Cardiac muscle cell (in vitro differentiated cells and primary cell): ENCODE results near the gene DBF4B. TPM values are rescaled to one million over a fixed set of nuclear protein-coding genes. Genes with fewer than 3 reads are reported as not detected.

Source experiments
- DNase-seq, 2 donors: peaks; one replicate each; pipeline versions ENCODE4 v3.0.0 to v3.0.0-alpha.2; 2010 to 2017; ENCODE audit warnings: low read depth in 1 of 2, low spot score in 1 of 2
- H3K27ac ChIP-seq: fragments of 200-600 bp; sonication (generic); 2 replicates; pipeline ENCODE4 v1.5.1; 2016
- H3K27me3 ChIP-seq: fragments of 200-600 bp; sonication (generic); 2 replicates; pipeline ENCODE4 v1.6.0; 2016; ENCODE audit warnings: control low read depth
- H3K36me3 ChIP-seq: fragments of 200-600 bp; sonication (generic); 2 replicates; pipeline ENCODE4 v1.5.1; 2016; ENCODE audit warnings: control low read depth
- H3K4me1 ChIP-seq: fragments of 200-600 bp; sonication (generic); 2 replicates; pipeline ENCODE4 v1.8.1; 2017; ENCODE audit warnings: low read depth, mild to moderate bottlenecking, mixed run types
- H3K4me3 ChIP-seq: fragments of 200-600 bp; sonication (generic); 2 replicates; pipeline ENCODE4 v1.5.1; 2016; ENCODE audit warnings: mild to moderate bottlenecking
- H3K9me3 ChIP-seq: fragments of 200-600 bp; sonication (generic); 2 replicates; pipeline ENCODE4 v1.5.1; 2017; ENCODE audit warnings: low read depth, mild to moderate bottlenecking, control low read depth
- CTCF ChIP-seq: IDR thresholded peaks from 2 replicates; pipeline ENCODE4 v1.5.1; 2012; ENCODE audit warnings: low read depth, mild to moderate bottlenecking, low read length
- polyA plus RNA-seq: library from polyadenylated mRNA; unstranded; fragments of >200 nt; fragmentation: Nextera tagmentation; extraction: Ambion mirVana; gene quantifications from 2 replicates; pipeline ENCODE4 v1.2.1, GENCODE V29; 2016
- total RNA-seq: library from RNA; depleted of rRNA; stranded (reverse); fragments of >200 nt; gene quantifications from 2 replicates; pipeline ENCODE4 v1.2.3, GENCODE V29; 2016

Gene DBF4B
- total and polyA plus RNA-seq, 2 experiments from 2014 or later, result 15.3 to 26.8 TPM

- Histone ChIP-seq H3K27ac (no peak overlapping the region), H3K27me3 (no peaks in the 10 kb centered on the region), H3K36me3 (no peaks in the 10 kb centered on the region), H3K4me3 (peak overlapping the region; percentile 53), H3K4me1 (peaks cover 11% of the 10 kb centered on the region), H3K9me3 (no peaks in the 10 kb centered on the region)
- peak; percentile 29 for TF ChIP-seq CTCF
- peak in 1 of 2 donors; percentile 48 for DNase-seq
These were observed 50.8 kb downstream of the DBF4B start for GRCh38 chr17:44759086-44759915.

- TF ChIP-seq CTCF, result no peak
- H3K4me1 ChIP-seq, result peaks cover 11% of the 10 kb centered on the region
- no peak for DNase-seq
- no peaks in the 10 kb centered on the region for H3K36me3 ChIP-seq
- H3K4me3 ChIP-seq, result peak overlapping the region; percentile 53
- no peaks in the 10 kb centered on the region for H3K27me3 ChIP-seq
- H3K9me3 ChIP-seq, result no peaks in the 10 kb centered on the region
- H3K27ac ChIP-seq, result no peak overlapping the region
These were observed 51.4 kb downstream of the DBF4B start for GRCh38 chr17:44759916-44760243.

- no peak for TF ChIP-seq CTCF
- no peaks in the 10 kb centered on the region for H3K9me3 ChIP-seq
- DNase-seq, result no peak
- H3K4me1 ChIP-seq, result peaks cover 12% of the 10 kb centered on the region
- H3K27me3 ChIP-seq, result no peaks in the 10 kb centered on the region
- H3K36me3 ChIP-seq, result no peaks in the 10 kb centered on the region
- H3K27ac ChIP-seq, result no peak overlapping the region
- H3K4me3 ChIP-seq, result no peak overlapping the region
These were observed 52.2 kb downstream of the DBF4B start for GRCh38 chr17:44760474-44761308.

GRCh38 chr17:44761932-44762810 lies 53.7 kb downstream of the DBF4B start:
- no peak overlapping the region for H3K27ac ChIP-seq
- no peak for DNase-seq

More at GRCh38 chr17:44761932-44762810, 53.7 kb downstream of the DBF4B start:
- TF ChIP-seq CTCF, result no peak
- Histone ChIP-seq H3K4me1 (peaks cover 18% of the 10 kb centered on the region), H3K27me3 (no peaks in the 10 kb centered on the region), H3K4me3 (no peak overlapping the region), H3K9me3 (no peaks in the 10 kb centered on the region), H3K36me3 (no peaks in the 10 kb centered on the region)
